Kasumi-1 (cell line): Measurements from ENCODE around the gene ELAVL1.
A peak's percentile ranks its signal among the peaks of the same experiment; 100 is the strongest.
"Not testable (repeated sequence)": the region's sequence is repeated elsewhere in the genome, so short reads cannot be mapped to it uniquely, and the experiment has no call there.

Source experiments
- DNase-seq, 2 experiments: peaks; one replicate each; lab custom pipeline; 2025; lab: John Stamatoyannopoulos, UW

The ELAVL1 gene

GRCh38 chr19:7933411-7933810 lies 72.0 kb downstream of the ELAVL1 start:
- no peak for DNase-seq

- DNase-seq, result no peak
These were observed 72.5 kb downstream of the ELAVL1 start for GRCh38 chr19:7932930-7933300.

GRCh38 chr19:7932276-7932929 lies 73.0 kb downstream of the ELAVL1 start:
- DNase-seq, result no peak

GRCh38 chr19:7931221-7932061 lies 74.0 kb downstream of the ELAVL1 start:
- no peak for DNase-seq

GRCh38 chr19:7930765-7931164 lies 74.7 kb downstream of the ELAVL1 start:
- no peak for DNase-seq

GRCh38 chr19:7930030-7930429 lies 75.4 kb downstream of the ELAVL1 start:
- DNase-seq, result not testable (repeated sequence)

- DNase-seq, result peak; percentile 53 to 74
These were observed 76.4 kb downstream of the ELAVL1 start for GRCh38 chr19:7928741-7929701.

GRCh38 chr19:7928334-7928706 lies 77.1 kb downstream of the ELAVL1 start:
- DNase-seq, result no peak

- DNase-seq, result no peak
These were observed 77.7 kb downstream of the ELAVL1 start for GRCh38 chr19:7927605-7928333.

- DNase-seq, result no peak
These were observed 78.5 kb downstream of the ELAVL1 start for GRCh38 chr19:7926727-7927604.

- DNase-seq, result no peak
These were observed 79.3 kb downstream of the ELAVL1 start, which contains the start of gene CTXN1 for GRCh38 chr19:7926021-7926726. Gene CTXN1, minus strand, starts transcription at chr19:7926135. Its CDS starts 597 bp downstream, at chr19:7925538.

GRCh38 chr19:7925171-7925851 lies 80.1 kb downstream of the ELAVL1 start:
- peak; percentile 48 to 59 for DNase-seq

- DNase-seq, result no peak
These were observed 80.7 kb downstream of the ELAVL1 start for GRCh38 chr19:7924651-7925170.

GRCh38 chr19:7924241-7924640 lies 81.2 kb downstream of the ELAVL1 start:
- no peak for DNase-seq

GRCh38 chr19:7923295-7924191 lies 81.9 kb downstream of the ELAVL1 start:
- DNase-seq, result no peak

- DNase-seq, result no peak
These were observed 82.6 kb downstream of the ELAVL1 start for GRCh38 chr19:7922836-7923195.

GRCh38 chr19:7921967-7922835 lies 83.2 kb downstream of the ELAVL1 start:
- no peak for DNase-seq
